Esophagus muscularis mucosa (tissue), 4 donors: Measurements from ENCODE around the gene ZBTB7C. TPM values are rescaled to one million over a fixed set of nuclear protein-coding genes. Genes with fewer than 3 reads are reported as not detected.

Experiments
- DNase-seq: peaks from one replicate; pipeline ENCODE4 v3.0.0-alpha.2; 2017; ENCODE audit errors: extremely low spot score
- H3K27ac ChIP-seq, 4 donors: fragments of 200-600 bp; sonication (generic); replicated peaks in 1 of 4; 1 replicate in 3 of 4; 2 replicates in 1 of 4; pipeline ENCODE4 v1.5.1; 2016 to 2019; ENCODE audit warnings: mild to moderate bottlenecking in 1 of 4
- H3K27me3 ChIP-seq, 4 donors: fragments of 200-600 bp; sonication (generic); one replicate each; pipeline versions ENCODE4 v1.5.1 to v1.6.0; 2016 to 2019
- H3K36me3 ChIP-seq, 4 donors: fragments of 200-600 bp; sonication (generic); one replicate each; pipeline ENCODE4 v1.5.1; 2016 to 2019
- H3K4me1 ChIP-seq, 4 donors: fragments of 200-600 bp; sonication (generic); one replicate each; pipeline ENCODE4 v1.5.1; 2016 to 2019
- H3K4me3 ChIP-seq, 4 donors: fragments of 200-600 bp; sonication (generic); 1 replicate in 2 of 4; 2 replicates in 2 of 4; pipeline ENCODE4 v1.5.1; 2016 to 2019; ENCODE audit warnings: mild to moderate bottlenecking in 4 of 4, moderate library complexity in 1 of 4
- H3K9me3 ChIP-seq, 4 donors: fragments of 200-600 bp; sonication (generic); 1 replicate in 3 of 4; 2 replicates in 1 of 4; pipeline ENCODE4 v1.5.1; 2016 to 2019
- EP300 ChIP-seq: sonication (generic); formaldehyde crosslinking; IDR thresholded peaks from one replicate; pipeline ENCODE4 v1.6.1; 2017; ENCODE audit warnings: antibody characterized with exemption
- POLR2A ChIP-seq: fragments of 450-650 bp; IDR thresholded peaks from one replicate; pipeline ENCODE4 v1.6.1; 2017; ENCODE audit warnings: antibody characterized with exemption, moderate library complexity, mild to moderate bottlenecking, low read depth
- POLR2AphosphoS5 ChIP-seq, 2 donors: sonication (generic); formaldehyde crosslinking; IDR thresholded peaks; one replicate each; pipeline ENCODE4 v1.6.1; 2017; ENCODE audit warnings: antibody characterized with exemption in 2 of 2
- WGBS: methylation state at CpG from one replicate; pipeline ENCODE4 v1.1.5; 2018; 5-methylcytosine and 5-hydroxymethylcytosine counted together
- intact Hi-C: fragments of 100-400 bp; cut with DNase I; formaldehyde crosslinking; loops from one replicate; pipeline ENCODE4 v1.15.1; 2023
- total RNA-seq, 4 donors: library from RNA; depleted of rRNA; stranded (reverse); fragments of >200 nt; gene quantifications; one replicate each; pipeline versions ENCODE4 v1.1.0 to v1.2.1, GENCODE V29; 2016
- TF ChIP-seq, protein P1 (sequence below), 3 experiments: fragments of 200-600 bp in 2 of 3; fragments of 450-650 bp in 1 of 3; sonication (generic) in 2 of 3; IDR thresholded peaks; one replicate each; pipeline ENCODE4 v1.5.1; 2017 to 2019; ENCODE audit warnings: antibody characterized with exemption in 3 of 3, mild to moderate bottlenecking in 2 of 3, moderate library complexity in 1 of 3

ZBTB7C gene
- total RNA-seq, 4 donors from 2014 or later, result 6.3 to 13.2 (median 9.1) TPM

DNA sequence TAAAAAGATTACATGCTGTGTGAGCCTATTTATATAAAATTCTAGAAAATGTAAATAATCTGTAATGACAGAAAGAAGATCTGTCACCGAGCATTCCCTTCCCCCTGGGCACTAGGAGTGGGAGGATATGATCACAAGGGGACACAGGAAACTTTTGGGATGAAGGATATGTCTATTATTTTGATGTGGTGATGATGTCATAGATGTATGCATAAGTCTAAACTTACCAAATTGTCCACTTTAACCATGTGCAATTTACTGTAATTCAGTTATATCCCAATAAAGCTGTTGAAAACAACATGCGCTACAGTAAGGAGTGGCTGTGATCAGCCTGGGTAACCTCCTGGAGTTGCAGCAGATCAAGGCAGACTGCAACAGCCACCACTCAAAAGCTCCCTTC, 148.9 kb downstream of the ZBTB7C start:
- H3K4me1 ChIP-seq, result no peaks in the 10 kb centered on the region
- H3K4me3 ChIP-seq, result no peak overlapping the region
- H3K9me3 ChIP-seq, result peaks cover 0 to 12% (median 6%) of the 10 kb centered on the region in 4 donors
- no peak for TF ChIP-seq POLR2A
- TF ChIP-seq, protein P1, sequence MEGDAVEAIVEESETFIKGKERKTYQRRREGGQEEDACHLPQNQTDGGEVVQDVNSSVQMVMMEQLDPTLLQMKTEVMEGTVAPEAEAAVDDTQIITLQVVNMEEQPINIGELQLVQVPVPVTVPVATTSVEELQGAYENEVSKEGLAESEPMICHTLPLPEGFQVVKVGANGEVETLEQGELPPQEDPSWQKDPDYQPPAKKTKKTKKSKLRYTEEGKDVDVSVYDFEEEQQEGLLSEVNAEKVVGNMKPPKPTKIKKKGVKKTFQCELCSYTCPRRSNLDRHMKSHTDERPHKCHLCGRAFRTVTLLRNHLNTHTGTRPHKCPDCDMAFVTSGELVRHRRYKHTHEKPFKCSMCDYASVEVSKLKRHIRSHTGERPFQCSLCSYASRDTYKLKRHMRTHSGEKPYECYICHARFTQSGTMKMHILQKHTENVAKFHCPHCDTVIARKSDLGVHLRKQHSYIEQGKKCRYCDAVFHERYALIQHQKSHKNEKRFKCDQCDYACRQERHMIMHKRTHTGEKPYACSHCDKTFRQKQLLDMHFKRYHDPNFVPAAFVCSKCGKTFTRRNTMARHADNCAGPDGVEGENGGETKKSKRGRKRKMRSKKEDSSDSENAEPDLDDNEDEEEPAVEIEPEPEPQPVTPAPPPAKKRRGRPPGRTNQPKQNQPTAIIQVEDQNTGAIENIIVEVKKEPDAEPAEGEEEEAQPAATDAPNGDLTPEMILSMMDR (IDR thresholded peaks at IDR 0.05), result no peak
- TF ChIP-seq EP300, result no peak
- TF ChIP-seq POLR2AphosphoS5 (IDR thresholded peaks at IDR 0.05), result no peak
- 82% methylated on average over 2 of the region's 2 CpGs for WGBS
- no peaks in the 10 kb centered on the region for H3K36me3 ChIP-seq
- H3K27me3 ChIP-seq, result no peaks in the 10 kb centered on the region
- intact Hi-C loops, result no loop called here
- H3K27ac ChIP-seq, result no peak overlapping the region
- no peak for DNase-seq

DNA sequence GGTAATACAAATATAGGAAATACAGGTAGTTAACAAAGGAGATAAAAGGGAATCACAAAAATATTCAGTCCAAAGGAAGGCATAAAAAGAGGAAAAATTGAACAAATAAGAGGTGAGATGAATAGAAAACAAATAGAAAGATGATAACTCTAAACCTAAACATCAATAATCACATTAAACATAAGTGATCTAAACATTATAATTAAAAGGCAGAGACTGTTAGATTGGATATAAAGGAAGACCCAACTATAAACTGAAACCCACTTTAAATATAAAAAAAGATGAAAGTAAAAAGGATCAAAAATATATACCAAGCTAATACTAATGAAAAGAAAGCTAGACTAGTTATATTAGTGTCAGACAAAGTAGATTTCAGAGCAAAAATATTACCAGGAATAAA, 152.3 kb downstream of the ZBTB7C start:
- TF ChIP-seq POLR2A, result no peak
- TF ChIP-seq POLR2AphosphoS5 (IDR thresholded peaks at IDR 0.05), result no peak
- no peak for TF ChIP-seq EP300
- no peak overlapping the region for H3K27ac ChIP-seq
- H3K4me1 ChIP-seq, result no peaks in the 10 kb centered on the region
- H3K36me3 ChIP-seq, result no peaks in the 10 kb centered on the region
- H3K9me3 ChIP-seq, result peaks cover 0 to 12% (median 6%) of the 10 kb centered on the region in 4 donors
- intact Hi-C loops, result no loop called here
- H3K4me3 ChIP-seq, result no peak overlapping the region
- DNase-seq, result no peak
- H3K27me3 ChIP-seq, result no peaks in the 10 kb centered on the region

DNA sequence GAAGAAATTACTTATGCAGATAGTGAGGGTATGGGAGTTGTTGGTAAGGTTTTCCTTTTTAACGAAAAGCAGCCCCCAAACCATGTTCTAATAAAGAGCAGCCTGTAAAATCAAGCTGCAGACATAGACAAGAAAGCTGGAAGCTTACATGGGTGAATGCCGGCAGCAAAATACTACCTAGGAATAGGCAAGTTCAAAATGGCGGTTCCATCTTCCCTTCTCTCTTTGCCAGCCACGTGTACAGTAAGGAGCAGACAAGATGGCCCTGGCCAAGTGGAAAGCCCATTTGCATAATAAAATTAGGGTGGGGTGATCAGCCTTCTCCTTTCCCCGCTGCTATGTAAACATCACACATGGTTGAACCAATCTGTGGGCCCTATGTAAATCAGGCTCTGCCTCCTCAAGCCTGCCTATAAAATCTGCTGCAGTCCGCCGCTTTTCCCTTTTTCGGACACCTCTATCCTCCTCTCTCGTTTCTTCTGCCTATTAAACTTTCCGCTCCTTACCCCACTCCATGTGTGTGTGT, 155.0 kb downstream of the ZBTB7C start:
- Histone ChIP-seq H3K27me3 (no peaks in the 10 kb centered on the region), H3K9me3 (peaks cover 0 to 12% (median 6%) of the 10 kb centered on the region in 4 donors), H3K4me1 (no peaks in the 10 kb centered on the region), H3K4me3 (no peak overlapping the region), H3K27ac (no peak overlapping the region), H3K36me3 (no peaks in the 10 kb centered on the region)
- intact Hi-C loops, result no loop called here
- 88% methylated on average over 10 of the region's 10 CpGs for WGBS
- no peak for DNase-seq
- TF ChIP-seq POLR2A, result no peak

DNA sequence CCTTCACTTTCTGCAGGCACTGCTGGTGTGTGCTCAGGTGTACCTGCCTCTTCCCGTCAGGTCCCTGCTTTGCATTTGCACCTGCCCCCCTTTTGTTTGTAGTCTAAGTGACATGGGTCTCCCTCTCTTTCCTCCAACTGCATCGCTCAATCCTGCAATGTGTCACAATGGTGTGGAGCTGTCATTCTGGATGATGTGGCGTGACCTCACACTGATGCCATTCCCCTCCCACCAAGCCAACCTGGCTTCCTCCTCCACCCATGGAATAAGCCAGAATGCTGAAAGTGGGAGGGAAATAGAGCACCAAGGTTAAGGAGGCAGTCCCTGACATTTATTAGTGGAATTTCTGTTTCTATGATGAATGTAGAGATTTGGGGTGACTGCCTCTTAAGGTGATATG, 156.7 kb downstream of the ZBTB7C start:
- Histone ChIP-seq H3K36me3 (no peaks in the 10 kb centered on the region), H3K27ac (no peak overlapping the region), H3K9me3 (peaks cover 0 to 11% (median 6%) of the 10 kb centered on the region in 4 donors), H3K27me3 (no peaks in the 10 kb centered on the region), H3K4me3 (no peak overlapping the region), H3K4me1 (no peaks in the 10 kb centered on the region)
- DNase-seq, result no peak
- intact Hi-C loops, result no loop called here
- TF ChIP-seq, protein P1 (IDR thresholded peaks at IDR 0.05), result no peak
- TF ChIP-seq EP300 (no peak), POLR2A (no peak), POLR2AphosphoS5 (IDR thresholded peaks at IDR 0.05) (no peak)
- 96% methylated on average over 3 of the region's 3 CpGs for WGBS

DNA sequence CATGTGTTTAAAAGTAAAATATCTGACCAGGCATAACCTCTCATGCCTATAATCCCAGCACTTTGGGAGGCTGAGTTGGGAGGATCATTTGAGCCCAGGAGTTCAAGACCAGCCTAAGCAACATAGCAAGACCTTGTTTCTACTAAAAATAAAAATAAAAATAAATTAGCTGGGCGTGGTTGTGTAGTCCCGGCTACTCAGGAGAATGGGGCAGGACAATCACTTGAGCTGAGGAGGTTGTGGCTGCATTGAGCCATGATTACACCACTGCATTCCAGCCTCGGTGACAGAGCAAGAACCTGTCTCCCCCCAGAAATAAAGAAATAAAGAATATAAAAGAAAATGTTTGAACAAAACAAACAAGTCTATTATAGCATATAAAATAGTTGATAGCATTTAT, 158.3 kb downstream of the ZBTB7C start:
- no peaks in the 10 kb centered on the region for H3K27me3 ChIP-seq
- intact Hi-C loops, result no loop called here
- no peak for DNase-seq
- TF ChIP-seq POLR2AphosphoS5 (IDR thresholded peaks at IDR 0.05) (no peak), EP300 (no peak), POLR2A (no peak)
- TF ChIP-seq, protein P1 (IDR thresholded peaks at IDR 0.05), result no peak
- no peaks in the 10 kb centered on the region for H3K4me1 ChIP-seq
- H3K36me3 ChIP-seq, result no peaks in the 10 kb centered on the region
- H3K4me3 ChIP-seq, result no peak overlapping the region
- no peak overlapping the region for H3K27ac ChIP-seq
- H3K9me3 ChIP-seq, result no peaks in the 10 kb centered on the region
- 87% methylated on average over 3 of the region's 3 CpGs for WGBS

DNA sequence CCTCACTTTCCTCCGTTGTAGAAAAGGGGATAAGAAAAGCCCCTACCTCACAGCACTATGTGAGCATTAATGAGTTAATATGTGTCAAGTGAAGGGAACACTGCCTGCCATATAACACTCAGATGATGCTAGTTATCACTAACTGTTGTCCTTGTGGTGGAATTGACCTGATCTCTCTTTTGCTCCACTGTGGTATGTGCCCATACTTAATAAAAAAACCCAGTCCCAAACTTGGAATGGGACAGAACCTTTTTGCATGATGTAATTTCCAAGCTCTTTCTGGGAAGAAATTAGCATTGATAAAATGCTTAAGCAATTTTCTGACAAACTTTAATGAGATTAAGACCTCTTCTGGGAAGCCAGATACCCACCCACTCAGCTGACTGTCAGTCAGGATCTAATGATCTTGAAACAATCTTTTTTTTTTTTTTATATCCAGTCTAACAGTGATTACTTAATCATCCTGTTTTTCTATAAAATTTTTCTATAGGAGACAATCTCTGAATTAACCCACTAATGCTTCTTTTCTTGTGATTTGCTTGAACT, 158.7 kb downstream of the ZBTB7C start:
- TF ChIP-seq, protein P1 (IDR thresholded peaks at IDR 0.05), result no peak
- TF ChIP-seq EP300 (no peak), POLR2A (no peak), POLR2AphosphoS5 (IDR thresholded peaks at IDR 0.05) (no peak)
- intact Hi-C loops, result no loop called here
- WGBS, result 100% methylated on average over 1 of the region's 1 CpG
- Histone ChIP-seq H3K4me1 (no peaks in the 10 kb centered on the region), H3K36me3 (no peaks in the 10 kb centered on the region), H3K27me3 (no peaks in the 10 kb centered on the region), H3K27ac (no peak overlapping the region), H3K9me3 (no peaks in the 10 kb centered on the region), H3K4me3 (no peak overlapping the region)
- no peak for DNase-seq
